Upper lobe of right lung (tissue), 1 donor: Measurements from ENCODE around the gene GPRC5D. TPM values are rescaled to one million over a fixed set of nuclear protein-coding genes. Genes with fewer than 3 reads are reported as not detected.

ENCODE experiments used
- ATAC-seq: fragments of 200-7000 bp; cut with Tn5 transposase; one replicate; pipeline ENCODE4 v1.9.1; 2020; ENCODE audit warnings: mild to moderate bottlenecking, moderate library complexity
- DNase-seq: peaks from one replicate; pipeline ENCODE4 v3.0.0-alpha.2; 2020
- H3K27ac ChIP-seq: fragments of 200-600 bp; one replicate; pipeline ENCODE4 v1.8.0; 2022
- H3K27me3 ChIP-seq: fragments of 200-600 bp; one replicate; pipeline ENCODE4 v1.8.0; 2022; ENCODE audit warnings: mild to moderate bottlenecking
- H3K36me3 ChIP-seq: fragments of 200-600 bp; one replicate; pipeline ENCODE4 v1.8.0; 2022
- H3K4me1 ChIP-seq: fragments of 200-600 bp; one replicate; pipeline ENCODE4 v1.8.0; 2022
- H3K4me3 ChIP-seq: fragments of 200-600 bp; one replicate; pipeline ENCODE4 v1.8.0; 2022; ENCODE audit warnings: mild to moderate bottlenecking
- H3K9me3 ChIP-seq: fragments of 200-600 bp; one replicate; pipeline ENCODE4 v1.8.0; 2022
- intact Hi-C: fragments of 100-400 bp; cut with DNase I; formaldehyde crosslinking; loops from one replicate; pipeline ENCODE4 v1.11.0; 2022
- total RNA-seq: library from RNA; stranded (reverse); fragmentation: NEBNext Ultra II Directional; extraction: Animal tissue kit (Norgen Biotek cat#: 25700); gene quantifications from one replicate; pipeline ENCODE4 v1.2.1, GENCODE V29; 2021
- TF ChIP-seq, protein P1 (sequence below): fragments of 200-600 bp; IDR thresholded peaks from one replicate; pipeline ENCODE4 v1.8.0; 2022; ENCODE audit warnings: antibody characterized with exemption
- donor health status: DM: no; HTN: yes; CAD: no; lungs with severe emphysema.

Gene GPRC5D
- total RNA-seq, 1 donor from 2014 or later, result not detected

DNA sequence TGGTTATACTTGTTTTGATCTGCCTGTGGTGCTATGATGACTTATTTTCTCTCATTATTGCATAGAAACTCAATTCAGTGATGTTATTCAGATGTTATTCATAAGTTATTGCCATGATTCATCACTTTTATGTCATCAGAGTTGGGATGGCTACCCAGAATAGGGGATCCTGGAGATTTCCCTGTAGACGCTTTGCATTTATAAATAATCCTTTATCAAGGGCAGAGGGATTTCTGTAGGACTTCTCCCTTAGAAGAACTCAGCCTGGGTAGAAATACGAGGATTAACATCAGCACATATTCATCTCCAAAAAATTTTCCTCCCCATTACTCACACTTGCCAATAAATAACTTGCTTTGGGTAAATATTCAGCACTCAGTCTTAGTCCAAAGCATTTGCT is 55.7 kb downstream of the GPRC5D start:
- Histone ChIP-seq H3K27me3 (peaks cover 6% of the 10 kb centered on the region), H3K27ac (peak overlapping the region; percentile 49), H3K4me1 (peaks cover 9% of the 10 kb centered on the region), H3K4me3 (peak overlapping the region; percentile 23), H3K36me3 (no peaks in the 10 kb centered on the region), H3K9me3 (no peaks in the 10 kb centered on the region)
- no peak for DNase-seq
- intact Hi-C loops, result no loop called here
- TF ChIP-seq, protein P1, sequence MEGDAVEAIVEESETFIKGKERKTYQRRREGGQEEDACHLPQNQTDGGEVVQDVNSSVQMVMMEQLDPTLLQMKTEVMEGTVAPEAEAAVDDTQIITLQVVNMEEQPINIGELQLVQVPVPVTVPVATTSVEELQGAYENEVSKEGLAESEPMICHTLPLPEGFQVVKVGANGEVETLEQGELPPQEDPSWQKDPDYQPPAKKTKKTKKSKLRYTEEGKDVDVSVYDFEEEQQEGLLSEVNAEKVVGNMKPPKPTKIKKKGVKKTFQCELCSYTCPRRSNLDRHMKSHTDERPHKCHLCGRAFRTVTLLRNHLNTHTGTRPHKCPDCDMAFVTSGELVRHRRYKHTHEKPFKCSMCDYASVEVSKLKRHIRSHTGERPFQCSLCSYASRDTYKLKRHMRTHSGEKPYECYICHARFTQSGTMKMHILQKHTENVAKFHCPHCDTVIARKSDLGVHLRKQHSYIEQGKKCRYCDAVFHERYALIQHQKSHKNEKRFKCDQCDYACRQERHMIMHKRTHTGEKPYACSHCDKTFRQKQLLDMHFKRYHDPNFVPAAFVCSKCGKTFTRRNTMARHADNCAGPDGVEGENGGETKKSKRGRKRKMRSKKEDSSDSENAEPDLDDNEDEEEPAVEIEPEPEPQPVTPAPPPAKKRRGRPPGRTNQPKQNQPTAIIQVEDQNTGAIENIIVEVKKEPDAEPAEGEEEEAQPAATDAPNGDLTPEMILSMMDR, result no peak
- no peak for ATAC-seq

DNA sequence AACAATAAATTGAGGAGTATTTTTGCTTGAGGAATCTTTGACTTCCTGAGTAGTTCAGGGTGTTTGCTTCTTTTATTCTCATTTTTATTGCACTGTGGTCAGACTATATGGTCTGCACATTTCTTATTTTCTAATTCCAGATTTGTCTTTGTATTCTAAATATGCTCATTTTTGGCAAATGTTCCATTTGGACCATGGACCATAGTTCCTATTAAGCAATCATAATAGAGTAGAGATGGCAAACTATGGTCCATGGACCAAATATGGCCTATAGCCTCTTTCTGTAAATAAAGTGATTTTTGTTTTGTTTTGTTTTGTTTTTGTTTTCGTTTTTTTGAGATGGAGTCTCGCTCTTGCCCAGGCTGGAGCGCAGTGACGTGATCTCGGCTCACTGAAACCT is 58.5 kb downstream of the GPRC5D start:
- DNase-seq (no peak), ATAC-seq (no peak)
- peaks cover 9% of the 10 kb centered on the region for H3K27me3 ChIP-seq
- H3K4me3 ChIP-seq, result peak overlapping the region; percentile 54
- peak overlapping the region; percentile 87 for H3K27ac ChIP-seq
- intact Hi-C loops, result no loop called here
- H3K4me1 ChIP-seq, result peaks cover 4% of the 10 kb centered on the region
- no peaks in the 10 kb centered on the region for H3K9me3 ChIP-seq
- H3K36me3 ChIP-seq, result no peaks in the 10 kb centered on the region
- TF ChIP-seq, protein P1, result no peak

DNA sequence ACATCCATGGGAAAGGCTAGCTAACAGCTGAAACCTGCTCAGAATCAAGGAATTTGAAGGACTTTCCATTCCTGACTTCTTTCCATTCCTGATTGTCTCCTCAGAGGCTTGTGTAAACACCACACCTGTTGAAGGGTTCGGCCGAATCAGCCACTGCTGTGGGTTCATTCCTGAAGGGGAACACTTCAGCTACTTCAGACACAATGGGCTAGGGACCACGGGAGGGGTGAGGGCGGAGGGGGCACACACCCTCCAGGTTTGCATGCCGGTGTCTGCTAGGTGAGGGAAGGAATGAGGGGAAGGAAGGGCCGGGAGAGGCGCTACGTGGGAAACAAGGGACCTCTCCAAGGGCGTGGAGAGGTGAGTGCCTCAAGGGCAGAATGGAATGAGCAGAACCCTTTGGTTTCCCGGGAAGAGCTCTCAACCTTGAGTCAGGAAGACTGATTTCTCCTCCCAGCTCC is 59.3 kb downstream of the GPRC5D start:
- Histone ChIP-seq H3K36me3 (no peaks in the 10 kb centered on the region), H3K4me3 (peak overlapping the region; percentile 54), H3K27me3 (peaks cover 9% of the 10 kb centered on the region), H3K4me1 (peaks cover 4% of the 10 kb centered on the region), H3K9me3 (no peaks in the 10 kb centered on the region), H3K27ac (peak overlapping the region; percentile 87)
- ATAC-seq (peak; percentile 69), DNase-seq (peak; percentile 82)
- TF ChIP-seq, protein P1, result no peak
- intact Hi-C loops, result no loop called here

DNA sequence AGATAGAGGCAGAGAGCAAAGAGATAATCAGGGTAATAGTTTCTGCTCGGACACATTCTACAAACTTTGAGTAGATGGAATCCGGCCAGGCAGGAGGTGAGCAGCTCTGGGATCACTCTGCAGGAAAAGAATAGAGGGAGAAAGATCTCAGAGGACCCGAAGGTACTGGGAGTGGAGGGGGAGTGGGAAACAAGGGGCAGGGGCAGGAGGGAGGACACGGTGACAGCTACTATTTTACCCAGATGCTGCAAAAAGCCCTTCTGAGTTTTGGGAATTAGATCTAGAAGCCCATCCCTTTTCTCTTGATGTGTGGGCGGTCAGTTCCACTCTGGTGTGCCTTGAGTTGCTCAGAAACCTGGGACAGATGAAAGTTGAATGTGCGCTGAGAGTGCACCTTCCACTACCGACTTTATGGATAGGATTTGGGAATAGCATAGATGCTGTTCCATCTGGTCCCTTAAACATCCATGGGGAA is 60.1 kb downstream of the GPRC5D start:
- DNase-seq (no peak), ATAC-seq (no peak)
- H3K27me3 ChIP-seq, result peaks cover 9% of the 10 kb centered on the region
- intact Hi-C loops, result no loop called here
- TF ChIP-seq, protein P1, result no peak
- H3K9me3 ChIP-seq, result no peaks in the 10 kb centered on the region
- H3K27ac ChIP-seq, result peak overlapping the region; percentile 87
- peak overlapping the region; percentile 54 for H3K4me3 ChIP-seq
- H3K4me1 ChIP-seq, result peaks cover 4% of the 10 kb centered on the region
- H3K36me3 ChIP-seq, result no peaks in the 10 kb centered on the region

DNA sequence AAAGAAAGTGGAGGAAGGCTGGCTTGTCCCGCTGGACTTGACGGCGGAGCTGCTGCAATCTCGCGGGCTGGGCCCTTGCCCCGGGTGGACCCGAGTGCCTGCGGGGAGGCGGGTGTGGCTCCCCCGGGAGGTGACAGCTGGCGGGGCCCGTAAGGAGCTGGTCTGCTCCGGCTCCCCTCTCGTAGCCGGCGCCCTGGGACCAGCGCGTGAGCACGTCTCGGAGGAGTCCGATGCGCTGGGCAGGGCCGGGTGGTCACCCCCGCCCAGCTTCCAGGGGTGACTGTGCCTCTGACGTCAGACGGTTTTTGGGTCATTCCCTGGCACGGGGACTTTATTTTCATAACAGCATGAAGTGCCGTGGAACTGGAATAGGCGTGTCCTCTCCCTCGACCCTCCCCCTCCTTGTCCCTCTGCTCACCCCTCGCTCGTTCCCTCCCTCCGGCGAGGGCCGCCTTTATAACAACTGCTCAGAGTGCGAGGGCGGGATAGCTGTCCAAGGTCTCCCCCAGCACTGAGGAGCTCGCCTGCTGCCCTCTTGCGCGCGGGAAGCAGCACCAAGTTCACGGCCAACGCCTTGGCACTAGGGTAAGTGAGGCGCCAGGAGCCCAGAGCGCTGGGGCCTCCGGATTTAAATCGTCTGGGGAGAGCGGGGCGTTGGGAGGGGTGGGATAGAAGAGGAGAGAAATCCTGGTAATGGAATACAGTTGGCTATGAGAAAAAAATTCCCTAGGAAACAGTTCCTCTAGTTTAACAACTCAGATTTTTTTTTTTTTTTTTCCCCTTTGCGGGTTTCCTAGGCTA is 60.7 kb downstream of the GPRC5D start, which contains the start of gene GPRC5A:
TSS of gene GPRC5A (plus strand) at position 483 of the 801 bp plus-strand sequence. CDS start 16,688 bp downstream, outside the sequence.
- peak within 1 kb of the TSS; percentile 87 for H3K27ac ChIP-seq
- peaks cover 4% of the 10 kb centered on the region for H3K4me1 ChIP-seq
- peak; percentile 91 for ATAC-seq
- peaks cover 9% of the 10 kb centered on the region for H3K27me3 ChIP-seq
- DNase-seq, result peak; percentile 93
- TF ChIP-seq, protein P1, result no peak
- intact Hi-C loops, result no loop called here
- no peaks in the 10 kb centered on the region for H3K36me3 ChIP-seq
- H3K9me3 ChIP-seq, result no peaks in the 10 kb centered on the region
- H3K4me3 ChIP-seq, result peak within 1 kb of the TSS; percentile 54

Other genes with a start within 250 kb of the GPRC5D start
- gene CDKN1B, start 234.8 kb downstream of the GPRC5D start, total RNA-seq, result 51.4 TPM
- 14.4 TPM for gene APOLD1, start 166.5 kb downstream of the GPRC5D start, total RNA-seq
- gene DDX47, start 138.8 kb downstream of the GPRC5D start, total RNA-seq, result 59.6 TPM
- gene GPRC5A, start 60.6 kb downstream of the GPRC5D start, total RNA-seq, result 886 TPM
- 86.2 TPM for gene HEBP1, start 48.1 kb upstream of the GPRC5D start, total RNA-seq
- gene FAM234B, start 92.2 kb upstream of the GPRC5D start, total RNA-seq, result 9.6 TPM
- gene GSG1, start 151.5 kb upstream of the GPRC5D start, total RNA-seq, result not detected
- gene EMP1, start 244.6 kb upstream of the GPRC5D start, total RNA-seq, result 286 TPM